HK-2 (cell line): ENCODE results near the gene NTM.

ENCODE experiments used
- DNase-seq: peaks from one replicate; pipeline ENCODE4 v3.0.0-alpha.2; 2018; ENCODE audit not compliant: unreplicated experiment

NTM gene

GRCh38 chr11:131724436-131724975, 354.1 kb downstream of the NTM start:
- no peak for DNase-seq

GRCh38 chr11:131734871-131735270, 364.5 kb downstream of the NTM start:
- no peak for DNase-seq

- no peak for DNase-seq
Measured at GRCh38 chr11:131737357-131737756, 366.9 kb downstream of the NTM start.

GRCh38 chr11:131739243-131739882, 368.9 kb downstream of the NTM start:
- DNase-seq: no peak

DNA sequence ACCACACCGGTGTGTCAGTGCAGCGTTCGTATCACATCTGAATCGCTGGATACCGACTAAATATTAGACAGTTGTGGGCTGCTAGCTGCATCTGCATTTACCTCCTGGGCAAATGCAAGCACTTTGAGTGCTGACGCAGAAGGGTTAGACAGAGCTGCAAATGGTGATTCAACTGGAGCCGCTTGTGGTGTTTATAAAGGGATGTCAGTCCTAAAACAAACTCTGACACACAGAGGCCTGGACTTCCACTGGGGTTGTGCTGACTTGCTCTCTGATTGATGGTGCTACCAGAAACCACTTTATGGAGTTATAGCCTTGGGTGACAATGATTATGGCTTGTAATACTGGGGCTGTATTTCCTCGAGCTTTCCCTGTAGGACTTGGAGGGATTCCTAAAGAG, 374.4 kb downstream of the NTM start:
- no peak for DNase-seq

DNA sequence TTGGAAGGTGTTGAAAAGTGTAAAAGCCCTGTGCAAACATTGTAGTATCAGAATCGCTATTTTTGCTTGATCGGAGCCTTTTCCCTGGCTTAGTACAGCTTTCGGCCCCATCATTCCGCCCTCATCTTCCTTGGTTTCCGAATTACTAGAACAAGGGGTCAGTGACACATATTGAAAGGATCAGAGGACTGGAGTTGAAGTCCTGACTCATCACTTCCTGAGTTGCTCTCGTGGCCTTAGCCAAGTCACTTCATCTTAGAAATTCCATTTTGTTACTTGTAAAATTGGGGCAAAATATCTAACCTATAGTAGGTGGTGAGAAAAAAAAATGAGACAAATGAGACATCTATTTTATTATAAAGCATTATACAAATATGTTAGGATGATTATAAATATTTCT, 375.0 kb downstream of the NTM start:
- DNase-seq: no peak

- DNase-seq: no peak
Measured at GRCh38 chr11:131746201-131746600, 375.8 kb downstream of the NTM start.

- peak; percentile 26 for DNase-seq
Measured at GRCh38 chr11:131748151-131749050, 378.0 kb downstream of the NTM start.

DNA sequence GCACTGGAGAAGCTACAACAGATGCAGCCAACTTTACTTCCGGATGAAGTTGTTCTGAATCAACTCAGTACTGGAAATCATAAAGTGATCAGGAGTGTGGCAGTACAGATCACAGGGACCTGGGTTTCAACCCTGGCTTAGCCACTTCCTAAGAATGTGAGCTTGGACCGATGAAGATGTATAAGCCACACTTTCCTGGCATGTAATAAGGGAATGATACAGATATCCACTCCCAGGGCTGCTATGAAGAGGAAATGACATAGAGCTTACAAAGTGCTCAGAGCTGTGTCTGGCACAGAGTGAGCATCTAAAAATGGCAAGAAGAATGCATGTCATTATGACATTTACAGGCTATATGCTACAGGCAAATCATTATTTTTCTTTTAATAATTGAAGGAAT, 378.7 kb downstream of the NTM start:
- no peak for DNase-seq

DNA sequence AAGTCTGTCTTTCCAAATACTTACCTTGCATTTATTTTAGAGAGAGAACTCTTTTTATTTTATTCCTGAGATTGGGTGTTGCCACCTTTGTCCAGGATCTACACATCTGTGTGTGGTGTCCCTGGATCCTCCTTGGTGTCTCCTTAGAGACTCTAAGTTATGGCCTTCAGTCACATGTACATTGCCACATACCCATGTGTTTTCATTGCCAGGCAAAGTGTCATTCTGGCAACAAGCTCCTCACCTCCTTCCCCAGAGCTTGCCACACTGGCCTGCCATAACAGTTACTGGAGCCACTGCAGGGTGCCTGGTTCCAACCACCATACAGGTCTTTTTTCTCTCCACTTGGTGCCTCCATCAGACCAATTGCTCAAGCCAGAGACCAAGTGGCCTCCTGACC, 379.7 kb downstream of the NTM start:
- no peak for DNase-seq

GRCh38 chr11:131750692-131751091, 380.3 kb downstream of the NTM start:
- DNase-seq: no peak

DNA sequence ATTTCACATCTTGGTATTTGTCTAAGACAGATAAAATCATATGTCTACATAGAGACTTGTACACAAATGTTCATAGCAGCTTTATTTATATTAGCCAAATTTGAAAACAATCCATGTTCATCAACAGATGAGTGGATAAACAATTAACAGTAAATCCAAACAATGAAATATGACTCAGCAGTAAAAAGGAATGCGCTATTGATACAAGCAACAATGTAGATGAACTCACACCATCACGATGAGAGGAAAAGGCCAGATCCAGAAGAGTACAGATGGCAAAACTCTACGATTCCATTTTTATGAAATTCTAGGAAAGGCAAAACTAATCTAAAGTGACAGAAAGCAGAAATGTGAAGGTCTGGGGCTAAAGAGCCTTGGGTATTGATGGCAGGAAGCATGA, 384.3 kb downstream of the NTM start:
- DNase-seq: no peak

- no peak for DNase-seq
Measured at GRCh38 chr11:131756479-131757110, 386.2 kb downstream of the NTM start.

DNA sequence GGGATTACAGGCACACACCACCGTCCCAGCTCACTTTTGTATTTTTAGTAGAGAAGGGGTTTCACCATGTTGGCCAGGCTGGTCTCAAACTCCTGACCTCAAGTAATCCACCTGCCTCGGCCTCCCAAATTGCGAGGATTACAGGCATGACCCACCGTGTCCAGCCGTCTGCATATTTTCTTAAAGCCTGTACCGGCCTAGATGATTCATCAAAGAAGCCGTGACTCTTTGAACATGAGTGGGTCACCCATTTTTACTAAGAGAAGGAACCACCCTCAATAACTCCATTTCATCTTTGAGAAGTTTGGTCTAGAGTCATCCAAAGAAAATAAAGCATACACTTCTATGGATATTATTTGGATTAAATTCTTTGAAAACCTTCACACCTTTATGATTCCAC, 388.3 kb downstream of the NTM start:
- DNase-seq: no peak

- DNase-seq: no peak
Measured at GRCh38 chr11:131759140-131759539, 388.7 kb downstream of the NTM start.

DNA sequence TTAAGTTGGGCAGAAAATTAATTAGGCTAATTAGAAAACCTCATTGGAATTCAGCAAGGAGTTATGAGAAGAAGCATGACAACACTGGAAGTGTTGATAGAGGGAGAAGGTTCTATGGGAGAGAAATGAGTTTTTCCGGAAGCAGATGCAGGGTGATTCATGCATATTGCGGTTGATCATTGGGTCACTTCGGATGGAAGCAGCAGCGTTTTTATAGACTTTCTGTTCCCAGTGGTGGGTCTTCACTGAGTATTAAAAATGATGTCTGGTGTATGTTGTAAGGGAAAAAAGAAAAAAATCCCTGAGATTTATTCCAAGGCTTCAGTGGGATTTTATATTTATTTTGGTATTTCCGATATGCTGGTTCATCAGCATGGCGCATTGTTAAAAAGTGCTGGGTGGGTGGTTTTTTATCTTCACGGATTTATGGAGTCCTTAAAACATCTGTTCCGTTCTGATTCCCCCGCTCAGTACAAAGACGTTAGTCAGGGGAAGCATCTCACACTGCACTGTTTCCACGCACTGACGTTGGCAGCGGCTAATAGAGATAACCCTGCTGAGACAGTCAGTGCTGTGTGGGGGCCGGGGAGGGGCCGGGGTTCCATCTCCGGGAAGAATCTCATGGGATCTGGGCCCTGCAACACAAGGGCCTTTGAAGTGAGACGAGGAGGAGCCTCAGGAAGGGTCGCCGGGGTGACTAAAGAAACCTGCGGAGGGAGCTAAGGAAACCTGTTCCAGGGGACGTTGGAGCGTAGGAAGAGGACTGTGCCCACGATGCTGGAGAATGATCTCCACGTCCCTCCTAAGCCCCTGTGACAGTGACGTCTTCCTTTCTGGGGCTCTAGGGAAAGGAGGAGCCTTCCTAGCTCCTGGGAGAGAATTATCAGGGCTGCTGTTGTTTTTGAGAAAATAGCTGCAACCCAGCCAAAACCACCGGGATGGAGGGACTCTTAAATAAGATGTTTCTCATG, 390.0 kb downstream of the NTM start:
- no peak for DNase-seq

DNA sequence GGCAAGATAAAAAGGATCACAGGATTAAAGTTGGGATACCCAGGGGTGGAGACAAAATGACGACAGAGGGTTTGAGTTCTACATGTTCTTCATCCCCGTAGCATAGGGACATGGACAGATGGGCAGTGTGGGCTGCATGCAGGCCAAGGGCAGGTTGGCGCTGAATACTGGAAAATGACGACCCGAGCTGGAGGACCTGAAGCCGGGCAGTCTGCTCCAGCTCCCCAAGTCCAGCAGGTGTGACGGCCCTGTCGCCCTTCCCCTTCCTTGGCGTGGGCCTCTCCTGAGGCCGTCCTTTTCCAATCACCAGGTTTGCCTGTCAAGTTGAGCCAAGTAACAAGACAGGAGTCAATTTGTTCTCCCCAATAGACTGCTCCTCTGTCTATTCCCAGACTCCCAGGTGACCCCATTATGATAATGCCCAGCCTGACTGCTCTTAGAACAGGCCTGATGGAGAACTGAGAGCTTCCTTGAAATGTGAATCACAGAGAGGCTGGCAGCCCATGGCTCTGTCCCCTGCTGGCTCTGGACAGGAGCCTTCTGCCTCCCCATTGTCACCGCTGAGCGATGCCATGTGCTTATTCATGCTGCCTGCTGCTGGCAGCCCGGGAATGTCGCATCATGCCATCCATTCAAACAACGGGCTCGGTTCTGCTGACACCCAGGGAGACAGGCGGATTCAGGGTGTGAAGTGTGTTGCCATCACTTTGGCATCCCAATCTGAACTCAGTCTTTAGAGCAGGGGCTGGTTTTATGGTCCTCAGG, 392.1 kb downstream of the NTM start:
- DNase-seq: no peak

GRCh38 chr11:131763193-131763890, 392.9 kb downstream of the NTM start:
- no peak for DNase-seq

- no peak for DNase-seq
Measured at GRCh38 chr11:131764126-131764525, 393.7 kb downstream of the NTM start.

DNA sequence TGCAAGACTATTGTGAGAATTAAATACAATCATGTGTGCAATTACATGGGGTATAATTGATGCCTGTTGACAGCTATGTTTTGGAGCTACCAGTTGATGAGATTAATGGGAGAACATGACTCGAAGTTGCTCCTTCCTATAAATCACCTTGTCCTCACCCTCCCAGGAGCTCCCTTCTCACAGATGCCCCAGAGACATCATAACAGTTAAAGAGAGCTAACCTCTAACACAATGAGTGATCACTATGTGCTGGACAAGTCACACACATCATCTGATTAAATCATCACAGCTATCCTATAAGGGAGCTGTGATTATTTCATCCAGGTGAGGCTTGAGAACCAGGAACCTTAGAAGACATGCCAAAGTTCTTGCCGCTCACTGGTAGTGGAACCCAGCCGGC, 394.2 kb downstream of the NTM start:
- DNase-seq: no peak
